ENCODE measurements around the gene GUCA1A.

The GUCA1A gene

DNA sequence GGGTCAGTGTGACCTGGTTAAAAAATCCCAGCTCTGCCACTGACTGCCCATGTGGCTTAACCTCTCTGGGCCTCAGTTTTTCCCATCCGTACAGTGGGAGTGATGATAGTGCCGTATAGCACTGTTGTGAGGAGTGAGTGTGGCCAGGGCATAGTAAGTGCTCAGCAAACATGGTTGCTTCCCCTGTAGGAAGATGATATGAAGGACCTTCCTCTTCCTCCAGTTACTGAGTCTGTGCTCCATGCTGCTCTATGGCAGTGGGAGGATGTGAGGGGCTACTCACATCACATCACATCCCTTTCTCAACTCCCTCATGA, 43.8 kb upstream of the GUCA1A start:
- H3K27ac ChIP-seq, result peak overlapping the region; percentile 27; the same call in 1 of the 2 replicates
- CTCF ChIA-PET, result interaction anchor here (0.6 kb wide), 1 partner anchor 740 kb away, joined by 4 read pairs; no protein-coding TSS in a partner anchor
- no peak for DNase-seq (ENCODE audit: low spot score)
- POLR2A ChIA-PET (ENCODE audit: low non-redundant PET), result no interaction called here
- TF ChIP-seq, protein P1, sequence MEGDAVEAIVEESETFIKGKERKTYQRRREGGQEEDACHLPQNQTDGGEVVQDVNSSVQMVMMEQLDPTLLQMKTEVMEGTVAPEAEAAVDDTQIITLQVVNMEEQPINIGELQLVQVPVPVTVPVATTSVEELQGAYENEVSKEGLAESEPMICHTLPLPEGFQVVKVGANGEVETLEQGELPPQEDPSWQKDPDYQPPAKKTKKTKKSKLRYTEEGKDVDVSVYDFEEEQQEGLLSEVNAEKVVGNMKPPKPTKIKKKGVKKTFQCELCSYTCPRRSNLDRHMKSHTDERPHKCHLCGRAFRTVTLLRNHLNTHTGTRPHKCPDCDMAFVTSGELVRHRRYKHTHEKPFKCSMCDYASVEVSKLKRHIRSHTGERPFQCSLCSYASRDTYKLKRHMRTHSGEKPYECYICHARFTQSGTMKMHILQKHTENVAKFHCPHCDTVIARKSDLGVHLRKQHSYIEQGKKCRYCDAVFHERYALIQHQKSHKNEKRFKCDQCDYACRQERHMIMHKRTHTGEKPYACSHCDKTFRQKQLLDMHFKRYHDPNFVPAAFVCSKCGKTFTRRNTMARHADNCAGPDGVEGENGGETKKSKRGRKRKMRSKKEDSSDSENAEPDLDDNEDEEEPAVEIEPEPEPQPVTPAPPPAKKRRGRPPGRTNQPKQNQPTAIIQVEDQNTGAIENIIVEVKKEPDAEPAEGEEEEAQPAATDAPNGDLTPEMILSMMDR (conservative IDR thresholded peaks at IDR 0.05; ENCODE audit: low read depth), result no peak

- ChIA-PET CTCF (no interaction called here), POLR2A (ENCODE audit: low non-redundant PET) (no interaction called here)
- TF ChIP-seq, protein P1 (conservative IDR thresholded peaks at IDR 0.05; ENCODE audit: low read depth), result no peak
- H3K27ac ChIP-seq, result peak overlapping the region; percentile 4; the same call in 1 of the 2 replicates
- DNase-seq (ENCODE audit: low spot score), result no peak
These were observed 41.6 kb upstream of the GUCA1A start for GRCh38 chr6:42131531-42131930.

- DNase-seq (ENCODE audit: low spot score), result no peak
- CTCF ChIA-PET, result no interaction called here
- peak overlapping the region; percentile 44 for H3K27ac ChIP-seq
- POLR2A ChIA-PET (ENCODE audit: low non-redundant PET), result interaction anchor here (1.0 kb wide), 1 partner anchor 9 kb away, joined by 3 read pairs; the partner anchor contains the start of gene C6orf132
- TF ChIP-seq, protein P1 (conservative IDR thresholded peaks at IDR 0.05; ENCODE audit: low read depth), result no peak
These were observed 39.2 kb upstream of the GUCA1A start for GRCh38 chr6:42133926-42134325.

- TF ChIP-seq, protein P1 (conservative IDR thresholded peaks at IDR 0.05; ENCODE audit: low read depth), result no peak
- ChIA-PET POLR2A (ENCODE audit: low non-redundant PET) (no interaction called here), CTCF (interaction anchor here (0.6 kb wide), 1 partner anchor 9 kb away, joined by 3 read pairs; no protein-coding TSS in a partner anchor)
- no peak for DNase-seq (ENCODE audit: low spot score)
- H3K27ac ChIP-seq, result peak overlapping the region; percentile 44
These were observed 38.0 kb upstream of the GUCA1A start for GRCh38 chr6:42135161-42135560.

- CTCF ChIA-PET, result interaction anchor here (0.5 kb wide), 1 partner anchor 61 kb away, joined by 3 read pairs; no protein-coding TSS in a partner anchor
- POLR2A ChIA-PET (ENCODE audit: low non-redundant PET), result no interaction called here
- peak overlapping the region; percentile 44; the same call in 1 of the 2 replicates for H3K27ac ChIP-seq
- TF ChIP-seq, protein P1 (conservative IDR thresholded peaks at IDR 0.05; ENCODE audit: low read depth), result no peak
- DNase-seq (ENCODE audit: low spot score), result no peak
These were observed 37.4 kb upstream of the GUCA1A start for GRCh38 chr6:42135722-42136121.

DNA sequence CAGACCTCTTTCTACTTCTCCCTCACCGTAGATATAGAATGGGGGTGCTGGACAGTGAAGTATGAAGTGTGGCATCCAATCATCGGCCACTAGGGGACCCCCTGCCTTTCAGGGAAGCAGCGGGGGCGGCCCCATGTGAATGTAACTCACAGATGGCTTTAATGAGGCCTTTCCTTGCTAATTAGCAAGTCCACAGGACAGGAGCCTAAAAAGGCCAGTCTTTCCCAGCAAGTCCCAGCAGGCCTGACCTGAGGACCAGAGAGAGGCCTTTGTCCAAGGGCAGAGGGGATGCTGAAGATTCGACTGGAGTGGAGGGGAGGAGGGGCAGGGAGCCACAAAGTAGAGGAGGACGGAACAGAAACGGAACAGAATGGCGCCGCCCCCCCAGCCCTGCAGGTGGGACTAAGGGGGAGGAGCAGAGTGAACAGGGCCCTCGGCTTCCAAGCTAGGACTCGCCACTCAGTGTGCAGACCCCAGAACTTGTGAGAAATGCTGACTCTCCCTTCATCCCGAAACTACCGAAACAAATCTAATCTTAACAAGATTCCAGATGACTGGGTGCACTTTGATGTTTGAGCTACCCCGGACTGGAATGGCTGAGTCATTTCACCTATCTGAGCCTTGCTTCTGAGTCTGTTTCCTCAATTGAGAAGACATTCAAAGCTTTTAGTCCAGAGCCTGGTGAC, 36.5 kb upstream of the GUCA1A start:
- CTCF ChIA-PET, result interaction anchor here (0.6 to 0.9 kb wide), 2 partner anchors 19 to 23 kb away, joined by 3 read pairs; a partner anchor contains a TSS
- H3K27ac ChIP-seq, result peak overlapping the region; percentile 87
- POLR2A ChIA-PET (ENCODE audit: low non-redundant PET), result interaction anchor here (0.9 kb wide), 1 partner anchor 8 kb away, joined by 3 read pairs; no protein-coding TSS in a partner anchor
- DNase-seq (ENCODE audit: low spot score), result peak; percentile 88
- TF ChIP-seq, protein P1 (conservative IDR thresholded peaks at IDR 0.05; ENCODE audit: low read depth), result no peak
